HepG2 (cell line): ENCODE data around the gene CMPK2. TPM values are rescaled to one million over a fixed set of nuclear protein-coding genes. Genes with fewer than 3 reads are reported as not detected.

Experiments
- ATF7 ChIP-seq, 2 experiments: fragments of 450-650 bp in 1 of 2; sonication (generic) in 1 of 2; formaldehyde crosslinking in 1 of 2; IDR thresholded peaks; 2 replicates each; pipeline versions ENCODE4 v1.4.0 to v1.6.1; 2016 to 2020; ENCODE audit warnings: antibody characterized with exemption in 1 of 2, mild to moderate bottlenecking in 1 of 2, missing genetic modification reagents in 1 of 2
- CREB3 ChIP-seq: sonication (generic); formaldehyde crosslinking; IDR thresholded peaks from 2 replicates; pipeline ENCODE4 v1.5.0; 2020; ENCODE audit warnings: missing genetic modification reagents
- CREM ChIP-seq, 2 experiments: sonication (generic) in 1 of 2; formaldehyde crosslinking in 1 of 2; IDR thresholded peaks; 2 replicates each; pipeline versions ENCODE4 v1.4.0 to v1.6.1; 2016 to 2020; ENCODE audit warnings: antibody characterized with exemption in 1 of 2, mild to moderate bottlenecking in 1 of 2, missing genetic modification reagents in 1 of 2
- GATAD1 ChIP-seq: IDR thresholded peaks from 2 replicates; pipeline ENCODE4 v1.6.1; 2016; ENCODE audit warnings: missing genetic modification reagents, missing compliant biosample characterization
- HCFC1 ChIP-seq: fragments of 150-350 bp; IDR thresholded peaks from 2 replicates; pipeline ENCODE4 v1.6.1; 2014; ENCODE audit warnings: low read depth, low read length
- JARID2 ChIP-seq: sonication (generic); formaldehyde crosslinking; IDR thresholded peaks from 2 replicates; pipeline ENCODE4 v1.8.1; 2023; ENCODE audit warnings: missing genetic modification reagents, inconsistent platforms; ENCODE audit not compliant: insufficient replicate concordance
- KDM1A ChIP-seq: IDR thresholded peaks from 2 replicates; pipeline ENCODE4 v1.6.1; 2016; ENCODE audit warnings: missing compliant biosample characterization
- MAZ ChIP-seq, 2 experiments: sonication (generic) in 1 of 2; formaldehyde crosslinking in 1 of 2; IDR thresholded peaks; 2 replicates each; pipeline versions ENCODE4 v1.5.0 to v1.6.1; 2012 to 2020; ENCODE audit warnings: low read depth in 2 of 2, mild to moderate bottlenecking in 2 of 2, borderline replicate concordance in 1 of 2, improper control_type of control experiment in 1 of 2, low read length in 1 of 2, missing genetic modification reagents in 1 of 2, moderate library complexity in 1 of 2
- MBD4 ChIP-seq: IDR thresholded peaks from 2 replicates; pipeline ENCODE4 v1.6.1; 2012; ENCODE audit warnings: low read length, inconsistent platforms, borderline replicate concordance
- MTF1 ChIP-seq: sonication (generic); formaldehyde crosslinking; IDR thresholded peaks from 2 replicates; pipeline ENCODE4 v1.5.0; 2020; ENCODE audit warnings: missing genetic modification reagents
- RAD51 ChIP-seq: fragments of 450-650 bp; IDR thresholded peaks from 2 replicates; pipeline ENCODE4 v1.6.1; 2016; ENCODE audit warnings: borderline replicate concordance
- REST ChIP-seq, 2 experiments: IDR thresholded peaks; 2 replicates each; pipeline ENCODE4 v1.6.1; 2011 to 2012; ENCODE audit warnings: low read length in 2 of 2, borderline replicate concordance in 1 of 2, low read depth in 1 of 2, mild to moderate bottlenecking in 1 of 2, moderate library complexity in 1 of 2
- ZFP36 ChIP-seq: fragments of 150-350 bp; IDR thresholded peaks from 2 replicates; pipeline ENCODE4 v1.6.1; 2018; ENCODE audit warnings: borderline replicate concordance, low read length, low read depth; ENCODE audit not compliant: partially characterized antibody
- ZNF142 ChIP-seq: sonication (generic); formaldehyde crosslinking; IDR thresholded peaks from 2 replicates; pipeline ENCODE4 v1.4.0; 2020; ENCODE audit warnings: missing genetic modification reagents
- ZNF841 ChIP-seq: sonication (generic); formaldehyde crosslinking; IDR thresholded peaks from 2 replicates; pipeline ENCODE4 v1.8.1; 2023; ENCODE audit warnings: missing genetic modification reagents, borderline replicate concordance
- ZNF891 ChIP-seq: sonication (generic); formaldehyde crosslinking; IDR thresholded peaks from 2 replicates; pipeline ENCODE4 v1.5.0; 2020; ENCODE audit warnings: mild to moderate bottlenecking, missing genetic modification reagents
- ZSCAN31 ChIP-seq: sonication (generic); formaldehyde crosslinking; IDR thresholded peaks from 2 replicates; pipeline ENCODE4 v1.5.0; 2020; ENCODE audit warnings: low read depth, mild to moderate bottlenecking, missing genetic modification reagents
- polyA plus RNA-seq, 8 experiments: library from polyadenylated mRNA; depleted of rRNA in 3 of 8; stranded (reverse) in 7 of 8; unstranded in 1 of 8; fragments of >200 nt; fragmentation: Illumina TruSeq in 4 of 8; extraction: Trizol in 4 of 8; gene quantifications; 2 replicates each; pipeline versions ENCODE4 v1.2.1 to v1.2.3, GENCODE V29; 2011 to 2016; ENCODE audit warnings: low read depth in 4 of 8, missing spikeins in 1 of 8, mixed read lengths in 1 of 8; ENCODE audit not compliant: insufficient read depth in 1 of 8
- total RNA-seq, 5 experiments: library from RNA; depleted of rRNA; stranded (reverse); fragments of >200 nt; fragmentation: Illumina TruSeq; extraction: Trizol; gene quantifications; 2 replicates each; pipeline ENCODE4 v1.2.3, GENCODE V29; 2016; ENCODE audit warnings: low read depth in 1 of 5

CMPK2 gene
- total and polyA plus RNA-seq, 2 of the 13 experiments (the other 11 are each of a cell fraction or from before 2014, with no cell fraction given) = 0.04 to 1.0 TPM

GRCh38 chr2:6865346-6866274 is at the start of gene CMPK2 (continued):
- TF ChIP-seq RAD51 = no peak
- TF ChIP-seq ATF7 (IDR thresholded peaks at IDR 0.05) = no peak
- peak; percentile 21; the same call in 1 of the 2 replicates for TF ChIP-seq ATF7 (CRISPR knock-in tag; IDR thresholded peaks at IDR 0.05)
- no peak for TF ChIP-seq ZNF891 (CRISPR knock-in tag)
- TF ChIP-seq MTF1 = no peak
- no peak for TF ChIP-seq JARID2 (CRISPR knock-in tag)
- TF ChIP-seq ZNF841 (CRISPR knock-in tag) = no peak
- no peak for TF ChIP-seq REST (IDR thresholded peaks at IDR 0.05; ENCODE audit: borderline replicate concordance in 1 of 2, low read depth in 1 of 2, low read length in 2 of 2)
- TF ChIP-seq KDM1A (CRISPR knock-in tag) = no peak
- TF ChIP-seq ZSCAN31 (CRISPR knock-in tag) = peak; percentile 32; the same call in 1 of the 2 replicates
- TF ChIP-seq GATAD1 (CRISPR knock-in tag) = no peak
- no peak for TF ChIP-seq HCFC1
- no peak for TF ChIP-seq ZFP36
- no peak for TF ChIP-seq MAZ (IDR thresholded peaks at IDR 0.05; ENCODE audit: borderline replicate concordance, low read depth, low read length)
- TF ChIP-seq MAZ (CRISPR knock-in tag; IDR thresholded peaks at IDR 0.05; ENCODE audit: low read depth) = peak; percentile 54
- peak; percentile 89 for TF ChIP-seq CREB3 (CRISPR knock-in tag)
- no peak for TF ChIP-seq CREM (IDR thresholded peaks at IDR 0.05)
- TF ChIP-seq CREM (CRISPR knock-in tag; IDR thresholded peaks at IDR 0.05) = no peak
- peak; percentile 80 for TF ChIP-seq ZNF142 (CRISPR knock-in tag)
- no peak for TF ChIP-seq MBD4
